C4-2B (cell line): ENCODE results near the gene CNTN5.

Experiments used
- CTCF ChIP-seq: fragments of 450-650 bp; conservative IDR thresholded peaks from 2 replicates; pipeline ENCODE4 v1.5.1; 2017; ENCODE audit warnings: mild to moderate bottlenecking
- ZFX ChIP-seq: fragments of 450-650 bp; IDR thresholded peaks from 2 replicates; pipeline ENCODE4 v1.6.1; 2017

- no peak for TF ChIP-seq CTCF
- TF ChIP-seq ZFX: no peak
Measured at GRCh38 chr11:99682171-99682570, 661.4 kb downstream of the CNTN5 start.
